GM12801 (cell line): Measurements from ENCODE around the gene C1orf74.

Source experiments
- CTCF ChIP-seq: IDR thresholded peaks from one replicate; pipeline ENCODE4 v1.5.1; 2011; ENCODE audit warnings: control low read depth; ENCODE audit not compliant: insufficient read length; ENCODE audit errors: extremely low read depth

Gene C1orf74

GRCh38 chr1:209741193-209741592 lies 43.2 kb downstream of the C1orf74 start:
- TF ChIP-seq CTCF, result no peak

GRCh38 chr1:209738270-209738669 lies 46.1 kb downstream of the C1orf74 start:
- TF ChIP-seq CTCF, result no peak

- TF ChIP-seq CTCF, result no peak
These were observed 47.2 kb downstream of the C1orf74 start for GRCh38 chr1:209737118-209737505.

- no peak for TF ChIP-seq CTCF
These were observed 47.8 kb downstream of the C1orf74 start for GRCh38 chr1:209736490-209737117.

- TF ChIP-seq CTCF, result no peak
These were observed 50.8 kb downstream of the C1orf74 start for GRCh38 chr1:209733409-209734192.

- no peak for TF ChIP-seq CTCF
These were observed 51.6 kb downstream of the C1orf74 start for GRCh38 chr1:209732725-209733124.

GRCh38 chr1:209729436-209729835 lies 54.9 kb downstream of the C1orf74 start:
- no peak for TF ChIP-seq CTCF
